Suprapubic skin (tissue), 4 donors: ENCODE measurements around the gene SKAP2. TPM values are rescaled to one million over a fixed set of nuclear protein-coding genes. Genes with fewer than 3 reads are reported as not detected.

Source experiments
- DNase-seq, 2 donors: peaks; one replicate each; pipeline ENCODE4 v3.0.0-alpha.2; 2019; ENCODE audit warnings: low spot score in 2 of 2
- H3K27ac ChIP-seq: fragments of 200-600 bp; sonication (generic); one replicate; pipeline ENCODE4 v1.5.1; 2019
- H3K27me3 ChIP-seq: fragments of 200-600 bp; sonication (generic); one replicate; pipeline ENCODE4 v1.5.1; 2019
- H3K36me3 ChIP-seq: fragments of 200-600 bp; sonication (generic); one replicate; pipeline ENCODE4 v1.5.1; 2019
- H3K4me1 ChIP-seq: fragments of 200-600 bp; sonication (generic); one replicate; pipeline ENCODE4 v1.5.1; 2019
- H3K4me3 ChIP-seq: fragments of 200-600 bp; sonication (generic); one replicate; pipeline ENCODE4 v1.5.1; 2019; ENCODE audit warnings: mild to moderate bottlenecking
- H3K9me3 ChIP-seq: fragments of 200-600 bp; sonication (generic); one replicate; pipeline ENCODE4 v1.5.1; 2019
- EP300 ChIP-seq: sonication (generic); formaldehyde crosslinking; IDR thresholded peaks from one replicate; pipeline ENCODE4 v1.6.1; 2017; ENCODE audit warnings: antibody characterized with exemption
- POLR2A ChIP-seq, 2 donors: fragments of 450-650 bp; IDR thresholded peaks; one replicate each; pipeline ENCODE4 v1.6.1; 2017; ENCODE audit warnings: antibody characterized with exemption in 2 of 2, mild to moderate bottlenecking in 2 of 2, moderate library complexity in 2 of 2
- POLR2AphosphoS5 ChIP-seq, 3 donors: sonication (generic); formaldehyde crosslinking; IDR thresholded peaks; one replicate each; pipeline ENCODE4 v1.6.1; 2017; ENCODE audit warnings: antibody characterized with exemption in 3 of 3
- WGBS: methylation state at CpG from one replicate; pipeline ENCODE4 v1.1.5; 2018; 5-methylcytosine and 5-hydroxymethylcytosine counted together
- total RNA-seq, 4 donors: library from RNA; depleted of rRNA; stranded (reverse); fragments of >200 nt; gene quantifications; one replicate each; pipeline ENCODE4 v1.1.0, GENCODE V29; 2016
- TF ChIP-seq, protein P1 (sequence below), 2 donors: fragments of 200-600 bp in 1 of 2; fragments of 450-650 bp in 1 of 2; sonication (generic) in 1 of 2; IDR thresholded peaks; one replicate each; pipeline ENCODE4 v1.5.1; 2016 to 2019; ENCODE audit warnings: antibody characterized with exemption in 2 of 2, mild to moderate bottlenecking in 1 of 2, moderate library complexity in 1 of 2

Gene SKAP2
- total RNA-seq, 4 donors from 2014 or later = 21.3 to 34.4 (median 23.9) TPM

GRCh38 chr7:26698194-26698593, 166.2 kb downstream of the SKAP2 start:
- no peak for DNase-seq
- H3K4me1 ChIP-seq = no peaks in the 10 kb centered on the region
- 94% methylated on average over 1 of the region's 1 CpG for WGBS
- no peak overlapping the region for H3K27ac ChIP-seq
- H3K27me3 ChIP-seq = no peaks in the 10 kb centered on the region
- no peaks in the 10 kb centered on the region for H3K9me3 ChIP-seq
- TF ChIP-seq, protein P1, sequence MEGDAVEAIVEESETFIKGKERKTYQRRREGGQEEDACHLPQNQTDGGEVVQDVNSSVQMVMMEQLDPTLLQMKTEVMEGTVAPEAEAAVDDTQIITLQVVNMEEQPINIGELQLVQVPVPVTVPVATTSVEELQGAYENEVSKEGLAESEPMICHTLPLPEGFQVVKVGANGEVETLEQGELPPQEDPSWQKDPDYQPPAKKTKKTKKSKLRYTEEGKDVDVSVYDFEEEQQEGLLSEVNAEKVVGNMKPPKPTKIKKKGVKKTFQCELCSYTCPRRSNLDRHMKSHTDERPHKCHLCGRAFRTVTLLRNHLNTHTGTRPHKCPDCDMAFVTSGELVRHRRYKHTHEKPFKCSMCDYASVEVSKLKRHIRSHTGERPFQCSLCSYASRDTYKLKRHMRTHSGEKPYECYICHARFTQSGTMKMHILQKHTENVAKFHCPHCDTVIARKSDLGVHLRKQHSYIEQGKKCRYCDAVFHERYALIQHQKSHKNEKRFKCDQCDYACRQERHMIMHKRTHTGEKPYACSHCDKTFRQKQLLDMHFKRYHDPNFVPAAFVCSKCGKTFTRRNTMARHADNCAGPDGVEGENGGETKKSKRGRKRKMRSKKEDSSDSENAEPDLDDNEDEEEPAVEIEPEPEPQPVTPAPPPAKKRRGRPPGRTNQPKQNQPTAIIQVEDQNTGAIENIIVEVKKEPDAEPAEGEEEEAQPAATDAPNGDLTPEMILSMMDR (IDR thresholded peaks at IDR 0.05) = no peak
- TF ChIP-seq POLR2A (IDR thresholded peaks at IDR 0.05) (no peak), POLR2AphosphoS5 (IDR thresholded peaks at IDR 0.05) (no peak)
- no peak overlapping the region for H3K4me3 ChIP-seq
- H3K36me3 ChIP-seq = no peaks in the 10 kb centered on the region

GRCh38 chr7:26696978-26697377, 167.4 kb downstream of the SKAP2 start:
- TF ChIP-seq, protein P1 (IDR thresholded peaks at IDR 0.05) = no peak
- no peak for TF ChIP-seq POLR2A (IDR thresholded peaks at IDR 0.05)
- no peak for TF ChIP-seq POLR2AphosphoS5 (IDR thresholded peaks at IDR 0.05)
- 91% methylated on average over 5 of the region's 5 CpGs for WGBS
- DNase-seq = no peak
- Histone ChIP-seq H3K4me3 (no peak overlapping the region), H3K27me3 (no peaks in the 10 kb centered on the region), H3K36me3 (no peaks in the 10 kb centered on the region), H3K4me1 (no peaks in the 10 kb centered on the region), H3K9me3 (no peaks in the 10 kb centered on the region), H3K27ac (no peak overlapping the region)

GRCh38 chr7:26696161-26696560, 168.2 kb downstream of the SKAP2 start:
- H3K4me3 ChIP-seq = no peak overlapping the region
- no peaks in the 10 kb centered on the region for H3K27me3 ChIP-seq

DNA sequence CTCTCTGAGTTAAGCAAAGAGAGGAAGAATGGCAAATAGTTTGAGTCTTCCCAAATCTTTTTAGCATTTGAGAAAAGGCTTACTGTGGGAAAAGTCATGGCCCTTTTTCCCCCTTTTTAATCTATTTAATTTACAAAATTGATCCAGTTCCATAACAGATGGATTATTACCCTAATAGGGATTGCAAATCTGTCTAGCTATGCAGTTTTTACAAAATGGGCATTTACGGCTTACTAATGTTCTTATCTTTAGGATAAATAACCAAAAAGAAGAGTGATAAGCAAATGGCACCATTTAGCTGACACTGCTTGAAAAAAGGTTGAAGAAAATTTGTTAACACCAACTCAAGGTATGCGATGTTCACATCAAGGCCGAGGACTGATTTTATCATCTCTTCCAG, 169.7 kb downstream of the SKAP2 start:
- TF ChIP-seq, protein P1 (IDR thresholded peaks at IDR 0.05) = no peak
- no peak for TF ChIP-seq POLR2A (IDR thresholded peaks at IDR 0.05)
- TF ChIP-seq EP300 = no peak
- TF ChIP-seq POLR2AphosphoS5 (IDR thresholded peaks at IDR 0.05) = no peak
- H3K4me3 ChIP-seq = no peak overlapping the region
- H3K27ac ChIP-seq = no peak overlapping the region
- no peaks in the 10 kb centered on the region for H3K9me3 ChIP-seq
- H3K4me1 ChIP-seq = no peaks in the 10 kb centered on the region
- H3K36me3 ChIP-seq = no peaks in the 10 kb centered on the region
- 95% methylated on average over 3 of the region's 3 CpGs for WGBS
- H3K27me3 ChIP-seq = no peaks in the 10 kb centered on the region
- DNase-seq = no peak

More at GRCh38 chr7:26696161-26696560, 168.2 kb downstream of the SKAP2 start:
- H3K4me1 ChIP-seq = no peaks in the 10 kb centered on the region
- H3K9me3 ChIP-seq = no peaks in the 10 kb centered on the region
- no peak for TF ChIP-seq POLR2A (IDR thresholded peaks at IDR 0.05)
- no peak for TF ChIP-seq EP300
- TF ChIP-seq POLR2AphosphoS5 (IDR thresholded peaks at IDR 0.05) = no peak
- TF ChIP-seq, protein P1 (IDR thresholded peaks at IDR 0.05) = no peak
- no peak overlapping the region for H3K27ac ChIP-seq
- no peak for DNase-seq
- no peaks in the 10 kb centered on the region for H3K36me3 ChIP-seq

- Histone ChIP-seq H3K4me1 (no peaks in the 10 kb centered on the region), H3K9me3 (no peaks in the 10 kb centered on the region), H3K27ac (no peak overlapping the region), H3K36me3 (no peaks in the 10 kb centered on the region), H3K27me3 (no peaks in the 10 kb centered on the region), H3K4me3 (no peak overlapping the region)
- no peak for TF ChIP-seq POLR2A (IDR thresholded peaks at IDR 0.05)
- TF ChIP-seq EP300 = no peak
- TF ChIP-seq POLR2AphosphoS5 (IDR thresholded peaks at IDR 0.05) = no peak
- TF ChIP-seq, protein P1 (IDR thresholded peaks at IDR 0.05) = no peak
- DNase-seq = no peak
Observed at GRCh38 chr7:26694141-26694540, 170.2 kb downstream of the SKAP2 start.
